H54 (cell line): ENCODE data around the gene PIK3CA.
A peak's percentile ranks its signal among the peaks of the same experiment; 100 is the strongest.
"Not testable (repeated sequence)": the region's sequence is repeated elsewhere in the genome, so short reads cannot be mapped to it uniquely, and the experiment has no call there.

Experiments used
- DNase-seq: peaks from one replicate; pipeline ENCODE4 v3.0.0; 2011; ENCODE audit warnings: low spot score, mixed read lengths; ENCODE audit not compliant: insufficient read length
- FAIRE-seq: peaks from 3 replicates; lab custom pipeline; 2011; peaks lifted over from hg19 to GRCh38; lab: Jason Lieb, UNC
- POLR2A ChIP-seq: IDR thresholded peaks from 2 replicates; pipeline ENCODE4 v1.6.1; 2011; ENCODE audit warnings: low read depth, mild to moderate bottlenecking, low read length

PIK3CA gene

DNA sequence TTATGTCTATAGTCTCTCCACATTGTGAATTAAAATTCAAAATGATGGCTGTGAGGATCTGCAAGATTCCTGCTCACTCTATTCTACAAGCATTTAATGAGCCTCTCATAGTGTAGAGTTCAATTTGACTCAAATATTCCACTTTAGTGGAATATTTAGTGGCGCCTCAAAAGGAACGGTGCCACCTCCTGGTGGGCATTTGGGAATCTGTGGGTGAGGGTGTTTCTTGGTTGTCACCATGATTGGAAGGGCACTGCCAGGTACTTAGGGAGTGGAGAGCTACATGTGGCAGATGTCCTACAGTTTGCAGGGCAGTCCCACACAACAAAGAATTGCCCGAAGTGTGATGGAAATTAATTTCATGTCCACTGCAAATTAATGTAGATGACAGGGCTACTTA is 124.2 kb downstream of the PIK3CA start:
- FAIRE-seq: no peak

DNA sequence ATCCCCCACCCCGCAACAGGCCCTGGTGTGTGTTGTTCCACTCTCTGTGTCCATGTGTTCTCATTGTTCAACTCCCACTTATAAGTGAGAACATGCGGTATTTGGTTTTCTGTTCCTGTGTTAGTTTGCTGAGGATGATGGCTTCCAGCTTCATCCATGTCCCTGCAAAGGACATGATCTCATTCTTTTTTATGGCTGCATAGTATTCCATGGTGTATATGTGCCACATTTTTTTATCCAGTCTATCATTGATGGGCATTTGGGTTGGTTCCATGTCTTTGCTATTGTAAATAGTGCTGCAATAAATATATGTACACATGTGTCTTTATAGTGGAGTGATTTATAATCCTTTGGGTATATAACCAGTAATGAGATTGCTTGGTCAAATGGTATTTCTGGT is 126.3 kb downstream of the PIK3CA start:
- not testable (repeated sequence) for FAIRE-seq, DNase-seq

More for the DNA sequence above, 124.2 kb downstream of the PIK3CA start:
- no peak for TF ChIP-seq POLR2A
- no peak for DNase-seq

GRCh38 chr3:179276001-179276400 is 127.8 kb downstream of the PIK3CA start:
- no peak for TF ChIP-seq POLR2A
- no peak for FAIRE-seq
- no peak for DNase-seq

DNA sequence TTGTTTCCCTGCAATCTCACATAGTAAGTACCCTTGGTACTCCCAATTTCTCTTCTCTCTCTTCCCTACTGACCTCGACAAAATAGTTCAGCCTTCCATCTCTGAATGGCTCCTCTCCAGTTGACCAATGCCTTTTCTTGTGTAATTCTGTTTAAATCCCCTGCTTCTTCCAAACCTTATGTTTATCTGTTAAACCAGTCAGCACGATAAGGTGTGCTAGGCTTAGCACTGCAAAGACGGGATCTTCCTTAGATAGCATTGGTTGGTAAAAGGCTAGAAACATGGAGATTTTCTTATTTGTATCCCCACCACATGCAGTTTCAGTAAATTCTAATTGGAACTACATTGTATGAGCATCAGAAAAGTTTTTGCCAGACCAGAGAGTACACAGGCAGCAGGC is 128.6 kb downstream of the PIK3CA start:
- no peak for FAIRE-seq
- no peak for DNase-seq

GRCh38 chr3:179278151-179278550 is 130.0 kb downstream of the PIK3CA start:
- no peak for TF ChIP-seq POLR2A
- DNase-seq (no peak), FAIRE-seq (no peak)

More for the DNA sequence above, 128.6 kb downstream of the PIK3CA start:
- no peak for TF ChIP-seq POLR2A

GRCh38 chr3:179278932-179279693 is 131.0 kb downstream of the PIK3CA start:
- no peak for DNase-seq
- no peak for TF ChIP-seq POLR2A
- FAIRE-seq: peak; percentile 6

DNA sequence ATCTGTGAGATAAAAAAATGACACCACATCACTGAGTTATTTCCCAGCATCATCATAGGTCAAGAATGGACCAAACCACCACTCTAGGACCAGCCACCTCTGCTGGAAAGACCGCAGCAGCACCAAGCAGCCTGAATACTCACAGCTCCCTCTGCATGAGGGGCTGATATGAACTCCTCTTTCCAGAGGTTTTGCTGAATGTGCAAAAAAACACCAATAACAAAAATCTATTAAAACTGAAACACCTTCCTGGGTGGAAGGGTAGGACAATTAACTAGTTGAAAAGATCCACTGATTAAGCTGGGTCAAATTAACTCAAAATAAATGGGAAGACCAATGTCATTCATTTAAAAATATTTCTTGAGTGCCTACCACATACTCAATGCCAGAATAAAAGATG is 131.7 kb downstream of the PIK3CA start:
- no peak for FAIRE-seq
- no peak for TF ChIP-seq POLR2A
- no peak for DNase-seq

DNA sequence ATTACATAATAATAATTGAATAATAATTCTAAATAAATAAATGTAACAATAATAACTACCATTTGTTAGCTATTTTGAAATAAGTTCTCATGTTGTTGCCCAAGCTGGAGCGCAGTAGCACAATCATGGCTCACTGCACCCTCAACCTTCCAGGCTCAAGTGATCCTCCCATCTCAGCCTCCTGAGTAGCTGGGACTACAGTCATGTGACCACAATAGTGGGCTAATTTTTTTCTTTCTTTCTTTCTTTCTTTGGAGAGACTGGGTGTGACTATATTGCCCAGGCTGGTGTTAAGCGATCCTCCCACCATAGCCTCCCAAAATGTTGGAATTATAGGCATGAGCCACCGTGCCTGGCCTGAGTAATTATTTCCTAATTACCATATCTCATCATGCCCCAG is 133.7 kb downstream of the PIK3CA start:
- FAIRE-seq: no peak
- no peak for DNase-seq
- no peak for TF ChIP-seq POLR2A

- no peak for TF ChIP-seq POLR2A
- FAIRE-seq (no peak), DNase-seq (no peak)
These were observed 138.2 kb downstream of the PIK3CA start for GRCh38 chr3:179286331-179286730.

- FAIRE-seq: peak; percentile 52
- DNase-seq: no peak
These were observed 140.7 kb downstream of the PIK3CA start for GRCh38 chr3:179288845-179289244.

DNA sequence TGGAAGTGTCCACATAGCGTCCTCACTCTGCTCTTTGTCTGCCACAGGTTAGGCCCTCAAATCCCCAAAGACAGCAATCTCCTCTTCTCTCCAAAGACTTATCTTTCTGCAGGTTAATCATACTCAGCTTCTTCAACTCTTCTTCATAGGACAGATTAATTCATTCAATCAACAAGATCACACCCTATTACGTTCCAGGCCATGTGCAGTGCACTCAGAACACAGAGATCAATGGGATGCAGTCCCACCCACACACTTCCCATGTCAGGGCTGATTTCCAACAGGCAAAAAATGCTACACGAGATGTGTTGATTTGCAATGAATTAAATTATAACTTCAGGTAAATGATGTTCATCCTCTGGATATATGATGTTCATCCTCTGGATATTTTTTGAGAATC is 141.1 kb downstream of the PIK3CA start:
- no peak for DNase-seq
- no peak for FAIRE-seq
- no peak for TF ChIP-seq POLR2A

More at GRCh38 chr3:179288845-179289244, 140.7 kb downstream of the PIK3CA start:
- no peak for TF ChIP-seq POLR2A
